A673 (cell line): ENCODE data around the gene TECR.

Experiments
- EZH2 ChIP-seq: fragments of 200-600 bp; sonication (generic); IDR thresholded peaks from 2 replicates; pipeline ENCODE4 v1.6.1; 2017; ENCODE audit warnings: borderline replicate concordance, low read depth, mild to moderate bottlenecking, mixed read lengths, antibody characterized with exemption, low read length; ENCODE audit not compliant: poor library complexity, severe bottlenecking
- TF ChIP-seq, protein P1 (sequence below): fragments of 300-800, 200-600 bp; sonication (generic); conservative IDR thresholded peaks from 2 replicates; pipeline ENCODE4 v1.5.1; 2017; ENCODE audit warnings: low read depth, mild to moderate bottlenecking, antibody characterized with exemption, low read length, moderate library complexity, mixed read lengths

DNA sequence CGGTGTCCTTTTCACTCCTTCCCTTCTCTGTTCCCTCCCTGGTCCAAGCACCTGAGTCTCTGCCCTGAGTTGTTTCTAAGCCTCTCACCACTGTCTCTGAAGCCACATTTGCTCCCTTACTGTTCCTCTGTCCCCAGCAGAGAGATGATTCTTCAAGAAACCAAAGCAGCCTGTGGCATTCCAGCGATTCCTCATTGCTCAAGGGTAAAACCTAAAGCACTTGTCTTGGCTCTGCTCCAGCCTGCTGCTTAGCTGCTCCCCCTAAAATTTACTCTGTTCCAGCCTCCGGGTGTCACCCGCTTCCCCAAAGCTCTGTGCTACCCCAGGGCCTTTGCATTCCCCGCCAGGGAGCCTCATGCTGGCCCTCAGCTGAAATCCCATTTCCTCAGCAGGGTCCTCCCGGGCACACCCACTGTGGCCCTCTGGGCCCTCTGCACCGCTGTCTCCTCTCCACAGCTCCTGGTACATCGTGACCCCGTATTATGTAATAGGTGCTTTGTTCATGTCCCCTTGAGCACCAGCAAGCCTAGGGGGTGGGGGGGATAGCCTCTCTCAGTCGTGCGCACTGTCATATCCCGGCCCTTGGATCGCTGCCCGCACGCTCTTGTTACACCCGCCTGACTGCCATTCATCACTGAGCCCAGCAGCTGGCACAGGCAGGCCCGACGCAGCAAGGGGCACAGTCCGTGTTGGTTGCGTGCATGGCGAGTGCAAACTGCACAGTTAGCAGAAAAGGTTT lies 15.8 kb downstream of the TECR start:
- TF ChIP-seq, protein P1, sequence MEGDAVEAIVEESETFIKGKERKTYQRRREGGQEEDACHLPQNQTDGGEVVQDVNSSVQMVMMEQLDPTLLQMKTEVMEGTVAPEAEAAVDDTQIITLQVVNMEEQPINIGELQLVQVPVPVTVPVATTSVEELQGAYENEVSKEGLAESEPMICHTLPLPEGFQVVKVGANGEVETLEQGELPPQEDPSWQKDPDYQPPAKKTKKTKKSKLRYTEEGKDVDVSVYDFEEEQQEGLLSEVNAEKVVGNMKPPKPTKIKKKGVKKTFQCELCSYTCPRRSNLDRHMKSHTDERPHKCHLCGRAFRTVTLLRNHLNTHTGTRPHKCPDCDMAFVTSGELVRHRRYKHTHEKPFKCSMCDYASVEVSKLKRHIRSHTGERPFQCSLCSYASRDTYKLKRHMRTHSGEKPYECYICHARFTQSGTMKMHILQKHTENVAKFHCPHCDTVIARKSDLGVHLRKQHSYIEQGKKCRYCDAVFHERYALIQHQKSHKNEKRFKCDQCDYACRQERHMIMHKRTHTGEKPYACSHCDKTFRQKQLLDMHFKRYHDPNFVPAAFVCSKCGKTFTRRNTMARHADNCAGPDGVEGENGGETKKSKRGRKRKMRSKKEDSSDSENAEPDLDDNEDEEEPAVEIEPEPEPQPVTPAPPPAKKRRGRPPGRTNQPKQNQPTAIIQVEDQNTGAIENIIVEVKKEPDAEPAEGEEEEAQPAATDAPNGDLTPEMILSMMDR = no peak
- no peak for TF ChIP-seq EZH2
